ENCODE data around the gene ATP13A3.

ATP13A3 gene

GRCh38 chr3:194392576-194392975 is 94.2 kb downstream of the ATP13A3 start:
- DNase-seq (ENCODE audit: low read depth in 2 of 2): no peak

GRCh38 chr3:194390835-194391234 is 96.0 kb downstream of the ATP13A3 start:
- DNase-seq (ENCODE audit: low read depth in 2 of 2): no peak

- no peak for DNase-seq (ENCODE audit: low read depth in 2 of 2)
These were observed 97.5 kb downstream of the ATP13A3 start for GRCh38 chr3:194389269-194389668.

DNA sequence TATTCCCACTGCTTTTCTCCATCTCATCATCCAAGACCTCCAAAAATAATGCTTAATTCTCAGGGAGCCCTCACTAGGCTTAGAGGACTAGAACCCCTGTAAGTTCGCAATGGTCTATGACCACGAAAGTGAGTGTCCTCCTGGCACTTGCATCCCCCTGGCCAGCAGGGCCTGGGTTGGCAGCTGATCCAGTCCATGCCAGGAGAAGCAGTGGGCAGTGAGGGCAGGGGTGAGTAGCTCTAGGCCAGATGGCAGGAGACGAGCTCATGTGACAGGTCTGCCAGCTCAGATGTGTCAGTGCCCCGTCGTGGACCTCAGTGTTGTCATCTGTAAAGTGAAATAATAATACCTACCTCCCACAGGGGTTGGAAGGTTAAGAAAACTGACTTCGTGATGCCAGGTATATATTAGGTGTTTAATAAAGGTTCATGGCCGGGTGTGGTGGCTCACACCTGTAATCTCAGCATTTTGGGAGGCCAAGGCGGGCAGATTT is 98.8 kb downstream of the ATP13A3 start:
- DNase-seq (ENCODE audit: low read depth in 2 of 2): no peak

DNA sequence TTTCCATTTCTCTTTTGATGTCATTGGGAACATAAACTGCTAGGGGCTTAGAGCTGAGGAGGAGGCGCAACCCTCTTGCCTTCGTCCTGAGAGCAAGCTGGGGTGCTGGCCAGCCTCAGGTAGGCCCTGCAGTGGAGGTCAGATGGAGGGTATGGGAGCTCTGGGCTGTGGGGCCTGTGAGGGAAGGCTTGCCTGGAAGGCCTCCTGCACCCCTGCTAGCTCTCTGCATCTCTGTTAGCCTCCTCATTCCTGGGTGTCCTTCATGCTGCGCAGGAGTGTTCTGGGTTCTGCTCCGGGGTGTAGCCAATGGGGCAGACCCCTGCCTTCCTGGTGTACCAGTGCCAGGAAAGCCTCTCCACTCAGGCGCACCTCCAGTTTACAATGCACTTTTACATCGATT is 99.5 kb downstream of the ATP13A3 start:
- DNase-seq (ENCODE audit: low read depth in 2 of 2): no peak

DNA sequence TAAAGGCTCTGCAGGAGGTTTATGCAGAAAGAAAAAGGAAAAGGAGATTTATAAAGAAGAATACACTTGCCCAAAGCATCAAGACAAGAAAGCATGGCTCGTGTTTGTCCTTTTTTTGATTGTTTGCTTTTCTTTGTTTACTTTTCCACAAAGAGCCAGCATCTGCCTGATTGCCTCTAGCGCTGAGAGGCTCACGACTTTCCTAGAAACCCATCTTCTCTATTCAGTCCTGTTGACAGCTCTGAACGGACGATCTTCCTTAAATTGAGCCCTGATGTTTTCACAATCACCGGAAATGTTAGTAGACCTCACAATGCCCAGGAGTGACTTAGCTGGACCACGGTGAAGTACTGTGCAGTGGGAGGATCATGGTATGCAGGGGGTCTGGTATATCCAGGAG is 100.2 kb downstream of the ATP13A3 start:
- DNase-seq (ENCODE audit: low read depth in 2 of 2): no peak

GRCh38 chr3:194386066-194386465 is 100.7 kb downstream of the ATP13A3 start:
- no peak for DNase-seq (ENCODE audit: low read depth in 2 of 2)

- no peak for DNase-seq (ENCODE audit: low read depth in 2 of 2)
These were observed 102.2 kb downstream of the ATP13A3 start for GRCh38 chr3:194384569-194385001.

DNA sequence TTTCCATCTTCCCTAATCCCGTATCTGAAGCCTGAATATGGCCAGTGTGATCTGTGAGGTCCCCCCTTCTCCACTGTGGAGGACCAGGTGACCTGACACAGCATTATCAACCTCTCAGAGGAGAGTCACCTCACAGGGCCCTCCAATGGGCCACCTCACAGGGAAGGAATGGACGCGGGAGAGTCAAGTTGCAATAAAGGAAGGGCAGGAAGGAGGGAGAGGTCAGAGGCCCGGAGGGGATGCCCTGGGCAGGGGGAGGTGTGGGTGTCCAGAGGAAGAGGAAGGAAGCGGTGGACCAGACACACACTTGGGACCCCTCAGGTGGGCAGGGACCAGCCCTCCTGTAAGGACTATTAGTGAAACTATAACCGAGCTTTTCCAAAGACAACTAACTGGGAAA is 102.6 kb downstream of the ATP13A3 start:
- no peak for DNase-seq (ENCODE audit: low read depth in 2 of 2)

DNA sequence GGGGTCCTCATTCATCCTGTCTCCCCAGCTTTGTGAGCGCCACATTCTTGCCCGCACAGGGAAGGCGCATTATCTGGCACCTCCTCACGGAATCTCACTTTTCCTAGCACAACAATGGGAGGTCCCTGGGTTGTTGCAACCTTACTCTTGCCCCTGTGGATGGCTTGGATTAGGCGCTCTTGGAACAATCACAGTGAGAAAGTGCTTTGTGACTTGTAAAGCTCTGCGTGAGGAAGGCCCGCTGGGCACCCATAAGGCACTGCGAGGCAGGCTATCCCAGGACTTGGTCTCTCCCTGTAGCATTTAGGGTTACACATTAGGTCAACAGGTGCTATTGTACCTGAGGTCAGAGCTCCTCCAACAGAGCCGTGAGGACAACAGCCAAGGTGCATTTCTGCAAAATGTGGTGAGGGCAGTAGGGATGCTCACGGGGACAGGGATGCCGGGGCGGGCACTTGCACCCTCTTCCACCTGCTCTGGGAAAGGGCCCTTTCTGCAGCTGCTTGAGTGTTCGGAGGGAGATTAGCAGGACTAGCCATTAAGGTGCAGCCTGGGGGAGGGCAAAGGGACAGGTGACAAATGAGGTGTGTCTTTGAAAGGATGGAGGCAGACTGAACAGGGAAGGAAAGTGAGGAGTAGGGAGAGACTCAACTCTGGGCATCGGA is 103.4 kb downstream of the ATP13A3 start:
- DNase-seq (ENCODE audit: low read depth in 2 of 2): no peak

DNA sequence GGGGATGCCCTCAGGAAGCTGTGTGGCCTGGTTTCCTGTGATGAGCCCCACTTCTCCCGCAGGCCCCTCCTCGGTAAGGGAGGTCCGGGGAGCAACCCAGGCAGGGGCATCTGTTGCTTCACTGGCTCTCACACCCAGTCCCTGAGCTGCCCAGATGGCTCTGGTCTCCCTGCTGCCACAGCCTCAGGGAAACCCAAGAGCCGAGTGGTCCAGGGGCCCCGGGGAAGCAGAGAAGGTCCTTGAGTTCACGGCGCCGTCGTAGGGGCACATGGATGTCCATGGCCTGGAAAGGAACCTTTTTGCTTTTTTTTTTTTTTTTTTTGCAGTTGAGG is 103.9 kb downstream of the ATP13A3 start:
- DNase-seq (ENCODE audit: low read depth in 2 of 2): no peak

DNA sequence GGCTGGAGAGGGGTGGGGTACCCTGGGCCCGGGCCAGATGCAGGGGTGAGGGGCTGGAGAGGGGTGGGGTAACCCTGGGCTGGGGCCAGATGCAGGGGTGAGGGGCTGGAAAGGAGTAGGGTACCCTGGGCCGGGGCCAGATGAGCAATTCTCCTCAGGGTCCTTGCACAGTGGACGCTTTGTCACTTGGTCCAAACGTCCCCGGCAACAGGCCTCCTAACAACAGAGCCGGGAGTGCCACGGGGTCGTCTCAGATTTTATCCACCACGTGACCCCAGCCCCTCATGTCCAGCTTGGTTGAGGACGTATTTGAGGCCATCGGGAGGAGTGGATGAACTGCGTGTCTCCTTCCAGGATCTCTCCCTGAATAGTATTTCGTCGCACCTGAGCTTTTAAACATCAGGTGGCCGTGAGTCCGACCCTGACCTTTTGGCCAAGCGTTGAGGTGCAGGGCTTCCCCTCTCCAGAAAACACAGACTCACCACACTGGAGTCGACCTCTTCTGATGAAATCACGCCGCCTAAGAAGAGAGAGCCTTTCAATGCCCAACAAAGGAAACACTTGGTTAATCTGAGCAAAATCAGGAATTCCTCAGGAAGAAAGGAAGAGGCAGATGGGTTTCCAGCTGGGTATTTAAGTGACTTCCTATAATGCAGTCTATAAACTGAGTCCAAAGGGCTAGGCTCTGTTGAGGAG is 104.5 kb downstream of the ATP13A3 start:
- no peak for DNase-seq (ENCODE audit: low read depth in 2 of 2)

DNA sequence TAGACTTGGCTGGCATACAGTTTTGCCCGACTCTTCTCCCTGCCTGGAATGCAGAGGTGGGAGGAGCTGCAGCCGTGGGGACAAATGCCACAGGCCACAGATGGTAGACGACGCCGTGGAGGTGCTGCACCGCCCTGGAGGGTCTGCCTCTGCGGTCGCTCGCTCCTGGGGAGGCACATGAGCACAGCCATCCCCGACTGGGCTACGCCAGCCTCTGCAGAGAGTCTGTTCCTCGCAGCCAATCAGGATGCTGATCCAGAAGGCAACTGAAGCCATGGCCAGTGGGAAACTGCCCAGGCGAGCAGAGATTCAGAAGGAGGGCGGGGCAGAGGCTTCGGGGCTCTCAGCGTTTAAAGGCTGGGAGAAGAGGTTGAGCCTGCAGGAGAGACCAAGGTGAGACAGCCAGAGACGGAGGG is 105.3 kb downstream of the ATP13A3 start:
- no peak for DNase-seq (ENCODE audit: low read depth in 2 of 2)

DNA sequence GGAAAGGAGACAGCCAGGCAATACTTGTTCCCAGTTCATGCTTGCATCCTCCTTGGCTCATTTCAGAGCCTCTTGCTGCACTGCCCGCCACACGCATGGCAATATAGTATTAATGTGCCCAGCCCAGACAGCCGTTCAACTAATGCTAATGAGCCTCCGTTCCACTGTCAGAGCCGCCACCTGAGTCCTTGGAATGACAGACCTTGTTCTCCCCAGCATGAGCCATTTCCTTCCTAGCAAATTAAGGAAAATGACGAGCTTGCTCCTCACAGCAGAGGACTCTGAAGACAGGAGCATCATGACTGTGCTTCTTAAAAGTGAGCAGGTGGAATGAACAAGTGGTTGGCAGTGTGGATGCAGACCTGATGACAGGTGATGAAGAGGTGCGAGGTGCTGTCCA is 106.5 kb downstream of the ATP13A3 start:
- no peak for DNase-seq (ENCODE audit: low read depth in 2 of 2)

- no peak for DNase-seq (ENCODE audit: low read depth in 2 of 2)
These were observed 107.2 kb downstream of the ATP13A3 start for GRCh38 chr3:194379651-194380050.

DNA sequence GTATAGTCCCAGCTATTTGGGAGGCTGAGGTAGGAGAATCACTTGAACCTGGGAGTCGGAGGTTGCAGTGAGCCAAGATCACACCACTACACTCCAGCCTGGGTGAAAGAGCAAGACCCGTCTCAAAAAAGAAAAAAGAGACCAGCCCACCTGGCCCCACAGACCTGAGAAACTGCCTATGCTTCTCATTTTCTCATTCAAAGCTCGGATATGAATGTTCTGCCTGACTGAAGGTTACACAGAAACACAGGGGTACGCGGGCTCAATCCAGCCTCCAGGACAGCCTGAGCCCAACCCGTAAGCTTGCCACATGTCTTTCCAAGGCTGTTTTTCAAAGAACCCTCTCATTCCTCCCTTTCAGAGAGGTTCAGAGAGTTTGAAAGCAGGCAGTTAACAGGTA is 107.6 kb downstream of the ATP13A3 start:
- no peak for DNase-seq (ENCODE audit: low read depth in 2 of 2)

DNA sequence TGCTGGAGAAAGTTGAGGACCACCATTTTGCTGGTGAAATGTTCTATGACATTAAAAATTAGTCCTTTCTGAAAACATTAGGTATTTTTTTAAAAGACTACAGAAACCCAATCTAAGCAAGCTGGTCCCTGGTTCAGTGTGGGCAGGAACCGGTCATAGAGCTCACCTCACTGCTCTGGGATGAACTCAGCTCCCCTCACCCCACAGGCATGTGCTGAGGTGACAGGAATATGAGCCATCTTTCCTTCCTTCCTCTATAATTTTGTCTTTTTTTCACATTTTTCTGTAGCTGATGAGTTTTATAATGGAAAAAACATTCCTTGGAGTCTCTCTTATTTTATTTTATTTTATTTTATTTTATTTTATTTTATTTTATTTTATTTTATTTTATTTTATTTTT is 109.1 kb downstream of the ATP13A3 start:
- no peak for DNase-seq (ENCODE audit: low read depth in 2 of 2)

- no peak for DNase-seq (ENCODE audit: low read depth in 2 of 2)
These were observed 110.6 kb downstream of the ATP13A3 start for GRCh38 chr3:194376241-194376560.

GRCh38 chr3:194375473-194376240 is 111.1 kb downstream of the ATP13A3 start:
- no peak for DNase-seq (ENCODE audit: low read depth in 2 of 2)

- no peak for DNase-seq (ENCODE audit: low read depth in 2 of 2)
These were observed 111.9 kb downstream of the ATP13A3 start for GRCh38 chr3:194374935-194375334.

GRCh38 chr3:194373899-194374298 is 112.9 kb downstream of the ATP13A3 start:
- no peak for DNase-seq (ENCODE audit: low read depth in 2 of 2)

DNA sequence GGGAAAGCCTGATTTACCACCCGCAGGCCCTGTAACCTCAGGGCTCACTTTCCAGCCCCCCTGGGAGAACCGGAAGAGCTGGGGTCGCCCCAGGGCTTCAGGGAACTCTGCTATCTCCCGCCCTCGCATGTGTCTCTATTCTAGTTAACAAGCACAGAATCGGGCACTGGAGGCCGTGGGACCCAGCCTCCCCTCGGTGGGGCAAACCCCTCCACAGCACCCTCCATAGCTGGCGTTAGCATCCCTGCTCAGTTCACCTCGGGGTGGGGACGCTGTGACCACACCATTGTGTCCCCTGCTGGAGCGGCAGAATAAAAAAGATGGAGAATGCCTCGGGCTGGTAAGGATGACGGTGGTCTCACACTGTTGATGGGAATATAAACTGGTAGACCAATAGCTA is 113.8 kb downstream of the ATP13A3 start:
- no peak for DNase-seq (ENCODE audit: low read depth in 2 of 2)

GRCh38 chr3:194370753-194371152 is 116.0 kb downstream of the ATP13A3 start:
- no peak for DNase-seq (ENCODE audit: low read depth in 2 of 2)
